Lung (tissue), 12 donors: ENCODE measurements around the gene TBC1D8. TPM values are rescaled to one million over a fixed set of nuclear protein-coding genes. Genes with fewer than 3 reads are reported as not detected.

Source experiments
- ATAC-seq: fragments of 200-7000 bp; cut with Tn5 transposase; one replicate; pipeline ENCODE4 v1.9.1; 2020; ENCODE audit warnings: moderate number of reproducible peaks; ENCODE audit not compliant: insufficient read depth, low FRiP score
- DNase-seq, 3 donors: peaks; one replicate each; pipeline ENCODE4 v3.0.0-alpha.2; 2013 to 2017
- H3K27ac ChIP-seq, 2 donors: one replicate each; pipeline ENCODE4 v1.5.1; 2013; ENCODE audit warnings: mild to moderate bottlenecking in 2 of 2, moderate library complexity in 2 of 2, control low read depth in 1 of 2, inconsistent platforms in 1 of 2, low read depth in 1 of 2, low read length in 1 of 2
- H3K27me3 ChIP-seq, 3 donors: one replicate each; pipeline ENCODE4 v1.5.1; 2013; ENCODE audit warnings: low read length in 2 of 3; ENCODE audit not compliant: control insufficient read depth in 3 of 3, insufficient read depth in 3 of 3
- H3K36me3 ChIP-seq, 4 donors: one replicate each; pipeline ENCODE4 v1.5.1; 2013; ENCODE audit warnings: low read length in 4 of 4, mild to moderate bottlenecking in 1 of 4, moderate library complexity in 1 of 4; ENCODE audit not compliant: control insufficient read depth in 4 of 4, insufficient read depth in 4 of 4
- H3K4me1 ChIP-seq, 5 donors: one replicate each; pipeline ENCODE4 v1.5.1; 2013; ENCODE audit warnings: low read length in 5 of 5, mild to moderate bottlenecking in 2 of 5, moderate library complexity in 1 of 5; ENCODE audit not compliant: control insufficient read depth in 5 of 5, insufficient read depth in 5 of 5
- H3K4me3 ChIP-seq: one replicate; pipeline ENCODE4 v1.5.1; 2013; ENCODE audit warnings: mild to moderate bottlenecking, control low read depth, moderate library complexity
- H3K9ac ChIP-seq, 2 donors: one replicate each; pipeline ENCODE4 v1.5.1; 2013; ENCODE audit warnings: low read length in 2 of 2, control low read depth in 1 of 2; ENCODE audit not compliant: insufficient read depth in 1 of 2
- H3K9me3 ChIP-seq, 4 donors: one replicate each; pipeline ENCODE4 v1.5.1; 2013; ENCODE audit warnings: low read length in 3 of 4, mild to moderate bottlenecking in 1 of 4, moderate library complexity in 1 of 4; ENCODE audit not compliant: control insufficient read depth in 4 of 4, insufficient read depth in 3 of 4
- WGBS, 2 donors: extraction: QIAGEN DNeasy Blood & Tissue Kit; methylation state at CpG; one replicate each; pipeline ENCODE4 v1.1.7; 2013; 5-methylcytosine and 5-hydroxymethylcytosine counted together
- polyA plus RNA-seq, 2 donors: library from polyadenylated mRNA; stranded (reverse); fragments of 200-250 nt; gene quantifications; one replicate each; pipeline ENCODE4 v1.2.1, GENCODE V29; 2013
- total RNA-seq, 2 donors: library from RNA; depleted of rRNA in 1 of 2; stranded (reverse); fragments of >200 nt in 1 of 2; gene quantifications; one replicate each; pipeline ENCODE4 v1.2.1, GENCODE V29; 2014 to 2021
- TF ChIP-seq, protein P1 (sequence below): IDR thresholded peaks from 2 replicates; pipeline ENCODE4 v1.5.1; 2012; ENCODE audit warnings: mild to moderate bottlenecking; ENCODE audit errors: control extremely low read depth, extremely low read depth
- donor health status: control.
- donor health status: control.
- donor health status: Bipolar disorder and iron deficiency.
- donor health status: healthy.
- donor health status: DM: yes; HTN: yes; CAD: no.

The TBC1D8 gene
- total and polyA plus RNA-seq, 4 donors = 15.8 to 40.7 (median 29.7) TPM

DNA sequence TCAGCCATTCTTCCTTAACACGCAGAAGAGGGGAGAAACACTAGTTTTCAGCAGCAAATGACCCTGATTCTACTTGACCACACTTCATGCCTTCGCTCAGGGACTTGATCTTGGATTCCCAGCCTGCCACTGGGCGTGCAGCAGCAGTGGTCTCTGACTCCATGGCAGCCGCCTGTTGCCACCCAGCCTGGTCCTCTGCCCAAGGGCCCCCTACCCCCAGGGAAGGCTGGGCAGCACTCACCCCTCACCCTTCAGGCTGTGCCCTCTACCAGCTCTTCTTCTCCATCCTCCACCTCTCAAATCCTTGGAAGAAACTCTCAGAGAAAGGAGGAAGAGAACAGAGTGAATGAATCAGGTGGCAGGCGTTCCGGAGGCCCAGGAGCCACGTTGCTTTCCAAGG lies 181.2 kb downstream of the TBC1D8 start:
- DNase-seq (no peak), ATAC-seq (no peak)
- no peak overlapping the region for H3K27ac ChIP-seq
- H3K4me1 ChIP-seq = no peaks in the 10 kb centered on the region
- no peak overlapping the region for H3K4me3 ChIP-seq
- TF ChIP-seq, protein P1, sequence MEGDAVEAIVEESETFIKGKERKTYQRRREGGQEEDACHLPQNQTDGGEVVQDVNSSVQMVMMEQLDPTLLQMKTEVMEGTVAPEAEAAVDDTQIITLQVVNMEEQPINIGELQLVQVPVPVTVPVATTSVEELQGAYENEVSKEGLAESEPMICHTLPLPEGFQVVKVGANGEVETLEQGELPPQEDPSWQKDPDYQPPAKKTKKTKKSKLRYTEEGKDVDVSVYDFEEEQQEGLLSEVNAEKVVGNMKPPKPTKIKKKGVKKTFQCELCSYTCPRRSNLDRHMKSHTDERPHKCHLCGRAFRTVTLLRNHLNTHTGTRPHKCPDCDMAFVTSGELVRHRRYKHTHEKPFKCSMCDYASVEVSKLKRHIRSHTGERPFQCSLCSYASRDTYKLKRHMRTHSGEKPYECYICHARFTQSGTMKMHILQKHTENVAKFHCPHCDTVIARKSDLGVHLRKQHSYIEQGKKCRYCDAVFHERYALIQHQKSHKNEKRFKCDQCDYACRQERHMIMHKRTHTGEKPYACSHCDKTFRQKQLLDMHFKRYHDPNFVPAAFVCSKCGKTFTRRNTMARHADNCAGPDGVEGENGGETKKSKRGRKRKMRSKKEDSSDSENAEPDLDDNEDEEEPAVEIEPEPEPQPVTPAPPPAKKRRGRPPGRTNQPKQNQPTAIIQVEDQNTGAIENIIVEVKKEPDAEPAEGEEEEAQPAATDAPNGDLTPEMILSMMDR = no peak
- no peaks in the 10 kb centered on the region for H3K27me3 ChIP-seq
- H3K9me3 ChIP-seq = no peaks in the 10 kb centered on the region
- 91 to 93% methylated on average over 7 of the region's 7 CpGs for whole genome bisulfite sequencing, 2 donors
- H3K9ac ChIP-seq = no peak overlapping the region
- H3K36me3 ChIP-seq = peaks cover 0 to 20% (median 4%) of the 10 kb centered on the region in 4 donors

DNA sequence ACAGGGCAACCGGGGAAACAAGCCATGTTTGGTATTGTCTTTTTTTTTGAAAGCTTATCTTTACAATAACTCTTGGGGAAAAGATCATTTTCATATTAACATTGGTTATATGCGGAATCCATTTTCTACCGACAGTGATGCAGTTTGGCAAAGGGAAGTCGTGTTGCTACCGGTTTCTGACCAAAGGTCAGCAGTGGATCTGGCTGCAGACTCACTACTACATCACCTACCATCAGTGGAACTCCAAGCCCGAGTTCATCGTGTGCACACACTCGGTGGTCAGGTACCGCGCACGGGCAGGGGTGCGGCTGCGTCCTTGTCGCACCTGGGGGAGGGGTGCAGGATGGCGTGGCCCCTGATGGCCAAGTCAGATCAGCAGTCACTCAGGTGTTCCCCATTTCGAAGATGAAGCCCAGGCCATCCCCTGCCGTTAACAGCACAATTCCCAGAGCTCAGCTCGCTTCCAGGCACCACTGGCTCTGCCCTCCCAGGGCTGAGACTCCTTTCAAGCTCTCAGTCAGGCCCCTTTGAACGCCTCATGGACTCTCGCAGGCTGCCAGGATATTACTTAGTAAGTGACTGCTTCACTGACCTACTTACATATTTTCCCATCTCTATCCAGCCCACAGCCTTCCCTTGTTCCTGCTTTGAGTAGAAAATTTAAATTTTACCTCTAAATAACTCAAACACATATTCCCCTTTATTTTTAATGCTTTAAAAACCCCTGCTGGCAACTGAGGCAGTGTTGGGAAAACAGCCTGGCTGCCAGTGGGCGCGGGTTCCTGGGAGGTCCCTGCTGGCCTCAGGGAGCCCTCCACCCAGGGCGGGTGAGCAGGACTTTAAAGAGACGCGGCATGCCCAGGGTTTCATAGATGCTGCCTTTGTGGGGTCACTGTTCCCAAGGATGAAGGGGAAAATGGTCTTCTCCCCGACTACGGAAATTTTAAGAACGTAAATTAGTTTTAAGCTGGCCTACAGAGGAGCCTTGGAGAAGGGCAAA lies 182.7 kb downstream of the TBC1D8 start:
- H3K9ac ChIP-seq = no peak overlapping the region
- no peaks in the 10 kb centered on the region for H3K9me3 ChIP-seq
- no peaks in the 10 kb centered on the region for H3K27me3 ChIP-seq
- 93% methylated on average over 28 of the region's 28 CpGs for WGBS, 2 donors
- no peak overlapping the region for H3K4me3 ChIP-seq
- TF ChIP-seq, protein P1 = no peak
- H3K27ac ChIP-seq = no peak overlapping the region
- no peaks in the 10 kb centered on the region for H3K4me1 ChIP-seq
- no peak for ATAC-seq
- peaks cover 0 to 16% (median 4%) of the 10 kb centered on the region in 4 donors for H3K36me3 ChIP-seq
- no peak for DNase-seq

DNA sequence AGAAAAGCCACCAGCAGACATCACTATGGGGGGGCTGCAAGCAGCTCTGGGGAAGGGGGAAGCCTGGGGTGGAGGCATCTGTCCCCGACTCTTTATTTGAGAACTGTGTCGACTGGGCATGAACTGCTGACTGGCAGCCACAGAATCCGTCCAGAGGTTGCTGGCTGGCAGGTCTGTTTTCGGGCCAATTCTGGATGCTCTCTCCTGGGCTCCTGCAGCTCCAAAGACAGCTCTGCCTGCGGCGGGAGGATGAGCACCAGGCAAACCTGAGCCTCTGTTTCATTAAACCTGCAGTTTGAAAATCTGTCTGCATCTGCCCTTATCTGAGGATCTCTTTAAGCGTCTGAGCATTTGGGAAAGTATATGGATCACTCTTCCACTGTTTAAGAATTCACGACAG lies 183.5 kb downstream of the TBC1D8 start:
- Histone ChIP-seq H3K27me3 (no peaks in the 10 kb centered on the region), H3K4me1 (no peaks in the 10 kb centered on the region), H3K4me3 (no peak overlapping the region), H3K36me3 (peaks cover 0 to 16% (median 4%) of the 10 kb centered on the region in 4 donors), H3K9me3 (no peaks in the 10 kb centered on the region), H3K9ac (no peak overlapping the region), H3K27ac (no peak overlapping the region)
- TF ChIP-seq, protein P1 = no peak
- ATAC-seq (no peak), DNase-seq (no peak)
- 91 to 94% methylated on average over 8 of the region's 8 CpGs for WGBS, 2 donors
